Kidney epithelial cell (primary cell): Measurements from ENCODE around the gene TAF11L7. TPM values are rescaled to one million over a fixed set of nuclear protein-coding genes. Genes with fewer than 3 reads are reported as not detected.
"Not testable (repeated sequence)": the region's sequence is repeated elsewhere in the genome, so short reads cannot be mapped to it uniquely, and the experiment has no call there.

Source experiments
- DNase-seq: peaks from one replicate; pipeline ENCODE4 v3.0.0-alpha.2; 2010; ENCODE audit warnings: low read depth
- H3K27me3 ChIP-seq: 2 replicates; pipeline ENCODE4 v1.6.0; 2011; ENCODE audit warnings: low read length; ENCODE audit not compliant: control insufficient read depth, insufficient read depth
- H3K36me3 ChIP-seq: 2 replicates; pipeline ENCODE4 v1.5.1; 2011; ENCODE audit warnings: low read length; ENCODE audit not compliant: control insufficient read depth, insufficient read depth
- H3K4me3 ChIP-seq: 2 replicates; pipeline ENCODE4 v1.5.1; 2011; ENCODE audit warnings: low read depth, mild to moderate bottlenecking, control low read depth, low read length
- total RNA-seq: library from RNA; depleted of rRNA; stranded (reverse); fragments of >200 nt; gene quantifications from 2 replicates; pipeline ENCODE4 v1.2.3, GENCODE V29; 2015
- TF ChIP-seq, protein P1 (sequence below): IDR thresholded peaks from 2 replicates; pipeline ENCODE4 v1.5.1; 2011; ENCODE audit warnings: mild to moderate bottlenecking, moderate library complexity, low read length, control low read depth, inconsistent platforms; ENCODE audit not compliant: insufficient read depth, poor library complexity, severe bottlenecking

Gene TAF11L7
- total RNA-seq, 1 donor from 2014 or later = not detected

GRCh38 chr5:17604951-17605350, 19.4 kb upstream of the TAF11L7 start:
- no peak overlapping the region for H3K4me3 ChIP-seq
- DNase-seq = no peak
- H3K36me3 ChIP-seq = no peaks in the 10 kb centered on the region
- no peaks in the 10 kb centered on the region for H3K27me3 ChIP-seq
- TF ChIP-seq, protein P1, sequence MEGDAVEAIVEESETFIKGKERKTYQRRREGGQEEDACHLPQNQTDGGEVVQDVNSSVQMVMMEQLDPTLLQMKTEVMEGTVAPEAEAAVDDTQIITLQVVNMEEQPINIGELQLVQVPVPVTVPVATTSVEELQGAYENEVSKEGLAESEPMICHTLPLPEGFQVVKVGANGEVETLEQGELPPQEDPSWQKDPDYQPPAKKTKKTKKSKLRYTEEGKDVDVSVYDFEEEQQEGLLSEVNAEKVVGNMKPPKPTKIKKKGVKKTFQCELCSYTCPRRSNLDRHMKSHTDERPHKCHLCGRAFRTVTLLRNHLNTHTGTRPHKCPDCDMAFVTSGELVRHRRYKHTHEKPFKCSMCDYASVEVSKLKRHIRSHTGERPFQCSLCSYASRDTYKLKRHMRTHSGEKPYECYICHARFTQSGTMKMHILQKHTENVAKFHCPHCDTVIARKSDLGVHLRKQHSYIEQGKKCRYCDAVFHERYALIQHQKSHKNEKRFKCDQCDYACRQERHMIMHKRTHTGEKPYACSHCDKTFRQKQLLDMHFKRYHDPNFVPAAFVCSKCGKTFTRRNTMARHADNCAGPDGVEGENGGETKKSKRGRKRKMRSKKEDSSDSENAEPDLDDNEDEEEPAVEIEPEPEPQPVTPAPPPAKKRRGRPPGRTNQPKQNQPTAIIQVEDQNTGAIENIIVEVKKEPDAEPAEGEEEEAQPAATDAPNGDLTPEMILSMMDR = no peak

DNA sequence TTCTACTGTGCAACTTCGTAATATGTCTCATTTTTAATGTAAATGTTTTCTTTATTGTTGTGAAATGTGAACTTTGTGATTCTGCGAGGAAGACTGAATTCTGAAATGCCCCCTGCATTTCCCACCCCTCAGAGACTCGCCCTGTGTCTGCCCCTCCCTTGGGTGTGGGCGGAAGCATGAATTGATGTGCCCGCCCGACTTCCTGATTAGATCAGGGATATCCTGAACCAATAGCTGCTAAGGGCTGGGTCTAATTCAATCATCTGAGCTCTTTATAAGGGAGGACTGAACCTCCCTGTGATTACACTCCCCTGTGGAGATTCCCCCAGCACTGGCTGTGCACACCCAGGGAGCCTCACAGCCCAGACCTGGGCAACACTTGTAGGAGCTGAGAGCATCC, 18.3 kb upstream of the TAF11L7 start, which contains the start of gene TAF11L11:
Gene TAF11L11 (plus strand): TSS at position 304 of the 400 bp plus-strand sequence.
- not testable (repeated sequence) for DNase-seq, H3K27me3 ChIP-seq, H3K36me3 ChIP-seq, H3K4me3 ChIP-seq

DNA sequence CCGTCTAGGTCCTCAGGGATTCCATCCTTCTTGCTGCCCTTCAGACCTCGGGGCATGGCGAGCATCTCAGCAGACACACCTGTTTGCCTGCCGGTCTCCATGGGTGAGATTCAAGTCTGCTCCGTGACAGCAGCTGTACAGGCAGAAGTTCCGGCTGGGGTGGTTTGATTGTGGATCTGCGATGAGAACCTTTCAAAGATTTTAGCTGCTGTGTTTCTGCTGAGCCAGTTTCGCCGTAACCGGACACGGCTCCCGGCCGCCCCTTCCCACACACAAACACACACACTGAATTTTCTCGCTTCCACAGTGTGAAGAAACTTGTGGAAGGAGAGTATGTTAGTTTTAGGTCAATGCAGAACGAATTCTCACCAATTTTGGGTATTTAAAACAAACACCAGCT, 12.2 kb upstream of the TAF11L7 start, which contains the start of gene TAF11L10:
Gene TAF11L10 (minus strand): TSS at position 101 of the 400 bp plus-strand sequence.
- not testable (repeated sequence) for DNase-seq, H3K36me3 ChIP-seq, H3K4me3 ChIP-seq, H3K27me3 ChIP-seq

DNA sequence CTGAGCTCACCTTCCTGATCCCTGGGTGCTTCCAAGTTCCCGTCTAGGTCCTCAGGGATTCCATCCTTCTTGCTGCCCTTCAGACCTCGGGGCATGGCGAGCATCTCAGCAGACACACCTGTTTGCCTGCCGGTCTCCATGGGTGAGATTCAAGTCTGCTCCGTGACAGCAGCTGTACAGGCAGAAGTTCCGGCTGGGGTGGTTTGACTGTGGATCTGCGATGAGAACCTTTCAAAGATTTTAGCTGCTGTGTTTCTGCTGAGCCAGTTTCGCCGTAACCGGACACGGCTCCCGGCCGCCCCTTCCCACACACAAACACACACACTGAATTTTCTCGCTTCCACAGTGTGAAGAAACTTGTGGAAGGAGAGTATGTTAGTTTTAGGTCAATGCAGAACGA, 8.7 kb upstream of the TAF11L7 start, which contains the start of gene TAF11L9:
Gene TAF11L9 (minus strand): TSS at position 140 of the 400 bp plus-strand sequence.
- H3K27me3 ChIP-seq, DNase-seq, H3K36me3 ChIP-seq, H3K4me3 ChIP-seq: not testable (repeated sequence)

DNA sequence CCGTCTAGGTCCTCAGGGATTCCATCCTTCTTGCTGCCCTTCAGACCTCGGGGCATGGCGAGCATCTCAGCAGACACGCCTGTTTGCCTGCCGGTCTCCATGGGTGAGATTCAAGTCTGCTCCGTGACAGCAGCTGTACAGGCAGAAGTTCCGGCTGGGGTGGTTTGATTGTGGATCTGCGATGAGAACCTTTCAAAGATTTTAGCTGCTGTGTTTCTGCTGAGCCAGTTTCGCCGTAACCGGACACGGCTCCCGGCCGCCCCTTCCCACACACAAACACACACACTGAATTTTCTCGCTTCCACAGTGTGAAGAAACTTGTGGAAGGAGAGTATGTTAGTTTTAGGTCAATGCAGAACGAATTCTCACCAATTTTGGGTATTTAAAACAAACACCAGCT, 5.3 kb upstream of the TAF11L7 start, which contains the start of gene TAF11L8:
Gene TAF11L8 (minus strand): TSS at position 101 of the 400 bp plus-strand sequence.
- H3K27me3 ChIP-seq, H3K4me3 ChIP-seq: not testable (repeated sequence)

More for the DNA sequence above, 5.3 kb upstream of the TAF11L7 start, which contains the start of gene TAF11L8:
- H3K36me3 ChIP-seq, DNase-seq: not testable (repeated sequence)

Other genes starting within 250 kb of the TAF11L7 start
- gene TAF11L2, start 87.5 kb downstream of the TAF11L7 start, total RNA-seq = not detected in 2 replicates
- gene TAF11L3, start 67.4 kb downstream of the TAF11L7 start, total RNA-seq = not detected in 2 replicates
- not detected in 2 replicates for gene TAF11L4, start 64.0 kb downstream of the TAF11L7 start, total RNA-seq
- gene TAF11L5, start 60.5 kb downstream of the TAF11L7 start, total RNA-seq = not detected in 2 replicates
- not detected in 2 replicates for gene TAF11L6, start 57.1 kb downstream of the TAF11L7 start, total RNA-seq
- gene TAF11L8, start 5.2 kb upstream of the TAF11L7 start, total RNA-seq = not detected in 2 replicates
- gene TAF11L9, start 8.6 kb upstream of the TAF11L7 start, total RNA-seq = not detected in 2 replicates
- not detected in 2 replicates for gene TAF11L10, start 12.1 kb upstream of the TAF11L7 start, total RNA-seq
- gene TAF11L11, start 18.4 kb upstream of the TAF11L7 start, total RNA-seq = not detected in 2 replicates
- gene TAF11L12, start 24.6 kb upstream of the TAF11L7 start, total RNA-seq = not detected in 2 replicates
- not detected in 2 replicates for gene TAF11L13, start 46.3 kb upstream of the TAF11L7 start, total RNA-seq
- gene TAF11L14, start 48.7 kb upstream of the TAF11L7 start, total RNA-seq = not detected in 2 replicates